ENCODE measurements around the gene SLC7A11.

The SLC7A11 gene

DNA sequence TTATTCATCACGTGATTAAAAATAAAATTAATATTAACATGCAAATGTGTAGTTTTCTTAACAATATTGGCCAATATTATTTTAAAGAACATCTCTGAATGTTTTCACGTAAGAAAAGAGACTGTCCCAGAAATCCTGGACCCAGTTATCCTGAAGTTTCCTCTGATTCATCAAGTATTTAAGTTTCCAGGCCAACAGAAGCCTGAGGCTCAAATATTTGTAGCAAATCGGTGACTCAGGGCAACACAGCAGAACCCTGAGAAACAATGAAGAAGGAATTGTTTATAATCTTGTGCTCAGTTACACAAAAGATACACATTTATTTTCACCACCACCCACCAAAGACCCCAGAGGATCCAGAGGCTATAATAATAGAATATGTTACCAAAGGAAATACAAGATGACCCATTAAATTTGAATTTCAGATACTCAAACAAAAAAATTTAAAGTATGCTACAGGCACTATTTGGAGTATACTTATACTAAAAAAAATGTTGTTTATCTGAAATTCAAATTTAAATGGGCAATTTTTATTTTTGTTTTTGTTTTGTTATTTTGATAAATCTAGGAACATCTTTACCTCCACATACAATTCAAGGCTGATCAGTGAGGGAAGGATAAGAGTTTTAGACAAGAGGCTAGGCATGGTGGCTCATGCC is 33.9 kb upstream of the SLC7A11 start:
- Histone ChIP-seq H2BK120ac (ENCODE audit: low read depth, low read length) (no peak overlapping the region), H2BK15ac (replicated peaks; ENCODE audit: low read depth) (no peak overlapping the region), H2AK5ac (ENCODE audit: low read length) (no peak overlapping the region), H3K4me2 (ENCODE audit: low read length) (no peak overlapping the region), H4K5ac (ENCODE audit: low read length) (no peak overlapping the region), H3K27me3 (ENCODE audit: insufficient read depth, low read length, poor library complexity) (no peaks in the 10 kb centered on the region), H3K23ac (ENCODE audit: low read length) (no peak overlapping the region), H3K36me3 (ENCODE audit: control insufficient read depth, insufficient read depth, low read length) (no peaks in the 10 kb centered on the region), H4K8ac (ENCODE audit: low read depth, low read length) (no peak overlapping the region), H3K27ac (ENCODE audit: low read depth, low read length) (no peak overlapping the region), H3K79me1 (ENCODE audit: low read length) (no peaks in the 10 kb centered on the region), H3K9ac (ENCODE audit: low read length) (no peak overlapping the region), H3K18ac (ENCODE audit: low read length) (no peak overlapping the region), H3K4me1 (ENCODE audit: control insufficient read depth, low read depth, low read length) (no peaks in the 10 kb centered on the region), H3K4ac (ENCODE audit: low read depth, low read length) (no peak overlapping the region), H2BK5ac (ENCODE audit: low read length) (no peak overlapping the region), H3K79me2 (ENCODE audit: control insufficient read depth, insufficient read depth, low read length) (no peaks in the 10 kb centered on the region), H3K4me3 (ENCODE audit: low read length) (no peak overlapping the region), H3K56ac (ENCODE audit: low read length) (no peak overlapping the region)
- DNase-seq = peak; percentile 67
- WGBS (ENCODE audit: extremely low coverage, insufficient coverage, low lambda C conversion rate) = no CpG with 5 or more reads among the region's 3 CpGs

DNA sequence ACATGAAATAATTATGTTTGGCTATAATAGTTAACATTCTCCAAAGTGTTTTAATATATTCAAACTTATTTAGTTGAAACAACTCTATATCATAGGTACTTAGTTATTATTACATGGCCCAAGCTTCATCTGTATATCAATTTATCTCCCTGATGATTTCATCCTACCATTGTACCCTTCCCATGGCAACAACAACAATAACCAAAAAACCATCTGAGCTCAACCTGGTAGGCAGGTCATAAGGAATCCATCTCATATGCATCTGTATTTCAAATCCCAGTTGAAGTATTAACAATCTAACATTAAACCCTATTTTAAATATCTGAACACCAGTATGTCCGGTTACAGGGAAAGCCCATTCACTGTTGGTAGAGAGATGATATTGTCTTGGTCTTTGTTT is 33.1 kb upstream of the SLC7A11 start:
- no peak overlapping the region for H3K4ac ChIP-seq (ENCODE audit: low read depth, low read length)
- H3K18ac ChIP-seq (ENCODE audit: low read length) = no peak overlapping the region
- H3K9ac ChIP-seq (ENCODE audit: low read length) = no peak overlapping the region
- H3K27ac ChIP-seq (ENCODE audit: low read depth, low read length) = no peak overlapping the region
- no peak overlapping the region for H3K4me2 ChIP-seq (ENCODE audit: low read length)
- H2BK120ac ChIP-seq (ENCODE audit: low read depth, low read length) = no peak overlapping the region
- no peaks in the 10 kb centered on the region for H3K4me1 ChIP-seq (ENCODE audit: control insufficient read depth, low read depth, low read length)
- no peaks in the 10 kb centered on the region for H3K27me3 ChIP-seq (ENCODE audit: insufficient read depth, low read length, poor library complexity)
- H3K79me2 ChIP-seq (ENCODE audit: control insufficient read depth, insufficient read depth, low read length) = no peaks in the 10 kb centered on the region
- H3K23ac ChIP-seq (ENCODE audit: low read length) = no peak overlapping the region
- H3K56ac ChIP-seq (ENCODE audit: low read length) = no peak overlapping the region
- DNase-seq = peak; percentile 5
- no peak overlapping the region for H2AK5ac ChIP-seq (ENCODE audit: low read length)
- no peak overlapping the region for H2BK5ac ChIP-seq (ENCODE audit: low read length)
- no peak overlapping the region for H2BK15ac ChIP-seq (replicated peaks; ENCODE audit: low read depth)
- H3K36me3 ChIP-seq (ENCODE audit: control insufficient read depth, insufficient read depth, low read length) = no peaks in the 10 kb centered on the region
- H4K5ac ChIP-seq (ENCODE audit: low read length) = no peak overlapping the region
- no peak overlapping the region for H3K4me3 ChIP-seq (ENCODE audit: low read length)
- no peaks in the 10 kb centered on the region for H3K79me1 ChIP-seq (ENCODE audit: low read length)
- H4K8ac ChIP-seq (ENCODE audit: low read depth, low read length) = no peak overlapping the region
- no CpG with 5 or more reads among the region's 1 CpG for WGBS (ENCODE audit: extremely low coverage, insufficient coverage, low lambda C conversion rate)

DNA sequence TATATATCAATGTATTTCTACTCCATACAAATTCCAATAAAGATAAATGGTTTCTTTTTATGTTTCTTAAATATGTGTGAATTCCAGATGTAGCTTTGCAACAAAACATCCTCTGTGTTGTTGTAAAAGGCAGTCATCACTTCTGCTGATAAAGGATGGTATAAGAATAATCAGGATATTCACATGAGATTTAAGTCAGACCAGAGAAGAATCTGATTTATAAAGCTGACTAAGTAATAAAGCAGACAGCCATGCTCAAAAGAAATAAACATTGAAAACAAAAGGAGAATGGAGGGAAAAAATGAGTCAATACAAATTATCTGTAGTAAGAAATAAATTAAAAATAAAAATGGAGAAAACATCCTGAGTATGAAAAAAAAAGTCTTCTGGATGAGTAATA is 27.0 kb upstream of the SLC7A11 start:
- no peaks in the 10 kb centered on the region for H3K79me1 ChIP-seq (ENCODE audit: low read length)
- H2BK15ac ChIP-seq (replicated peaks; ENCODE audit: low read depth) = no peak overlapping the region
- H3K4me3 ChIP-seq (ENCODE audit: low read length) = no peak overlapping the region
- no peak overlapping the region for H2BK120ac ChIP-seq (ENCODE audit: low read depth, low read length)
- H3K27ac ChIP-seq (ENCODE audit: low read depth, low read length) = no peak overlapping the region
- no peak overlapping the region for H2AK5ac ChIP-seq (ENCODE audit: low read length)
- H3K9ac ChIP-seq (ENCODE audit: low read length) = no peak overlapping the region
- no peak overlapping the region for H2BK5ac ChIP-seq (ENCODE audit: low read length)
- no peaks in the 10 kb centered on the region for H3K79me2 ChIP-seq (ENCODE audit: control insufficient read depth, insufficient read depth, low read length)
- H3K27me3 ChIP-seq (ENCODE audit: insufficient read depth, low read length, poor library complexity) = no peaks in the 10 kb centered on the region
- no peak for DNase-seq
- H3K36me3 ChIP-seq (ENCODE audit: control insufficient read depth, insufficient read depth, low read length) = no peaks in the 10 kb centered on the region
- H3K56ac ChIP-seq (ENCODE audit: low read length) = no peak overlapping the region
- no peaks in the 10 kb centered on the region for H3K4me1 ChIP-seq (ENCODE audit: control insufficient read depth, low read depth, low read length)
- H3K18ac ChIP-seq (ENCODE audit: low read length) = no peak overlapping the region
- no peak overlapping the region for H4K8ac ChIP-seq (ENCODE audit: low read depth, low read length)
- no peak overlapping the region for H3K23ac ChIP-seq (ENCODE audit: low read length)
- no peak overlapping the region for H3K4ac ChIP-seq (ENCODE audit: low read depth, low read length)
- no peak overlapping the region for H4K5ac ChIP-seq (ENCODE audit: low read length)
- H3K4me2 ChIP-seq (ENCODE audit: low read length) = no peak overlapping the region

DNA sequence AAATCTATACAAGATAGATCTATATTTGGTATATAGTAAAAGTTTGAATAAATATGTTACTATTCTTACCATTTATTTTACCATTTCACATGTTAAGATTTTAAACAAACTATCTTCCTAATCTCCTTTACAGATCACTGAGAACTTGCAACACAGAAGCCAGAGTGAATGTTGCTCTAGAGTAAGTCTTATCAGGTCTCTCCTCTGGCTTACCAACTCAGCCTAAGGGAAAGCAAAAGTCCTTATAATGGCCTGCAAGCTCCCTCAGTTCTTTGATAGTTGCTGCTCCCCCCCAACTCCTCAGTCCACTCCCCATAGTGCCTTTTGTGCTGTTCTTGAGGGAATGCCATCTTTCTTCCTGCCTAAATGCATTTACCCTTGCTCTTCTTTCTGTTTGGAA is 25.7 kb upstream of the SLC7A11 start:
- no peak overlapping the region for H3K18ac ChIP-seq (ENCODE audit: low read length)
- no peak overlapping the region for H3K27ac ChIP-seq (ENCODE audit: low read depth, low read length)
- H2BK5ac ChIP-seq (ENCODE audit: low read length) = no peak overlapping the region
- H3K79me2 ChIP-seq (ENCODE audit: control insufficient read depth, insufficient read depth, low read length) = no peaks in the 10 kb centered on the region
- no peak overlapping the region for H3K9ac ChIP-seq (ENCODE audit: low read length)
- H3K4me1 ChIP-seq (ENCODE audit: control insufficient read depth, low read depth, low read length) = no peaks in the 10 kb centered on the region
- H3K4ac ChIP-seq (ENCODE audit: low read depth, low read length) = no peak overlapping the region
- no peak overlapping the region for H4K8ac ChIP-seq (ENCODE audit: low read depth, low read length)
- H3K4me3 ChIP-seq (ENCODE audit: low read length) = no peak overlapping the region
- H3K36me3 ChIP-seq (ENCODE audit: control insufficient read depth, insufficient read depth, low read length) = no peaks in the 10 kb centered on the region
- H2BK120ac ChIP-seq (ENCODE audit: low read depth, low read length) = no peak overlapping the region
- H3K23ac ChIP-seq (ENCODE audit: low read length) = no peak overlapping the region
- no peaks in the 10 kb centered on the region for H3K27me3 ChIP-seq (ENCODE audit: insufficient read depth, low read length, poor library complexity)
- no peaks in the 10 kb centered on the region for H3K79me1 ChIP-seq (ENCODE audit: low read length)
- no peak overlapping the region for H2AK5ac ChIP-seq (ENCODE audit: low read length)
- no peak overlapping the region for H4K5ac ChIP-seq (ENCODE audit: low read length)
- H2BK15ac ChIP-seq (replicated peaks; ENCODE audit: low read depth) = no peak overlapping the region
- H3K4me2 ChIP-seq (ENCODE audit: low read length) = no peak overlapping the region
- DNase-seq = peak; percentile 18
- H3K56ac ChIP-seq (ENCODE audit: low read length) = no peak overlapping the region

DNA sequence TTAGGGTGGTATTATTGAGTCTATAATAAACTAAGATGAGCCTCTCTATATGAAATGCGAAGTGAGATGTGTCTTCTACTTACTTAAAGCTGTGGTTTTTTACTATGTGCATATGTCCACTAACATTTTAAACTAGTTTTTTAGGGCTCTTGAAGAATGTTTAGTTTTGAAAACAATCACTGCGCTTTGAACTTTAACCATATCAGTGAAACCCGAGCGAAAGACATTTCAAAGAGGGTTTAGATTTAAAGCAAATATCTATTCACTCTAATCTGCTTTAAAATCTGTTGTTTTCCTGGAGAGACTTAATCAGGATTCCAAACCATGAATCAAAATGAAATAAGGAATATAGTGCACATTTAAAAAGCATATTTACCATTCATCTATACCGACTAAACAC is 24.8 kb upstream of the SLC7A11 start:
- no peaks in the 10 kb centered on the region for H3K79me1 ChIP-seq (ENCODE audit: low read length)
- H4K5ac ChIP-seq (ENCODE audit: low read length) = no peak overlapping the region
- DNase-seq = no peak
- no peaks in the 10 kb centered on the region for H3K79me2 ChIP-seq (ENCODE audit: control insufficient read depth, insufficient read depth, low read length)
- H3K27me3 ChIP-seq (ENCODE audit: insufficient read depth, low read length, poor library complexity) = no peaks in the 10 kb centered on the region
- H2BK15ac ChIP-seq (replicated peaks; ENCODE audit: low read depth) = no peak overlapping the region
- H3K4me1 ChIP-seq (ENCODE audit: control insufficient read depth, low read depth, low read length) = no peaks in the 10 kb centered on the region
- H3K23ac ChIP-seq (ENCODE audit: low read length) = no peak overlapping the region
- no peak overlapping the region for H4K8ac ChIP-seq (ENCODE audit: low read depth, low read length)
- H3K36me3 ChIP-seq (ENCODE audit: control insufficient read depth, insufficient read depth, low read length) = no peaks in the 10 kb centered on the region
- H3K4me2 ChIP-seq (ENCODE audit: low read length) = no peak overlapping the region
- H3K18ac ChIP-seq (ENCODE audit: low read length) = no peak overlapping the region
- H2BK5ac ChIP-seq (ENCODE audit: low read length) = no peak overlapping the region
- H3K4me3 ChIP-seq (ENCODE audit: low read length) = no peak overlapping the region
- no CpG with 5 or more reads among the region's 5 CpGs for WGBS (ENCODE audit: extremely low coverage, insufficient coverage, low lambda C conversion rate)
- H3K4ac ChIP-seq (ENCODE audit: low read depth, low read length) = no peak overlapping the region
- H2AK5ac ChIP-seq (ENCODE audit: low read length) = no peak overlapping the region
- no peak overlapping the region for H3K9ac ChIP-seq (ENCODE audit: low read length)
- H2BK120ac ChIP-seq (ENCODE audit: low read depth, low read length) = no peak overlapping the region
- no peak overlapping the region for H3K27ac ChIP-seq (ENCODE audit: low read depth, low read length)
- no peak overlapping the region for H3K56ac ChIP-seq (ENCODE audit: low read length)

DNA sequence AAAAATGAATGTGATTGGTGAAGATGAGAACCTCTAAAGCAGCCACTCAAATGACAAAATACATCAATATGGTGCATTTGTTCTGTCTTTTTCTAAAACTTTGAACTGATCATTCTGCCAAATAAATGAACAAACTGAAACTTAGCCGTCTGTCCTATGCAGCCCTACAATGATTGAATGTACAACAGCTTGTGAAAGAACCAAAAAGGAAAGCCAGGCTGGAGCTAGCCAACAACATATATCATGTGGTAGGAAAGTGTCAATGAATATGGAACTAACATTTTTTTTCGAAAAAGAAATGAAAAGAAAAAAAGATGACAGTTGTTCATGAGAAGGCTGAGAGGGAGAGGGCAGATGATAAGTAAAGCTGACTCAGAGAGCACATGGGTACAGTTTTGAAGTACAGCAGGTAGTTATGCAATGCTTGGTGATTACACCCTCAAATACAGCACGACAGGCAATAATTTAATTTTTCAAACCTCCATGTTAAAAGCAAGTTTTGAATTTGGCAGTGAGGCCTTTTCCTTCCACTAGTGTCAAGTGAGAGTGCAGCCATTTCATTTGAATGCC is 21.2 kb upstream of the SLC7A11 start:
- Histone ChIP-seq H2AK5ac (ENCODE audit: low read length) (no peak overlapping the region), H3K4me3 (ENCODE audit: low read length) (no peak overlapping the region), H3K4me1 (ENCODE audit: control insufficient read depth, low read depth, low read length) (no peaks in the 10 kb centered on the region), H3K79me2 (ENCODE audit: control insufficient read depth, insufficient read depth, low read length) (no peaks in the 10 kb centered on the region), H3K27ac (ENCODE audit: low read depth, low read length) (no peak overlapping the region), H2BK120ac (ENCODE audit: low read depth, low read length) (no peak overlapping the region), H3K9ac (ENCODE audit: low read length) (no peak overlapping the region), H4K5ac (ENCODE audit: low read length) (no peak overlapping the region), H3K56ac (ENCODE audit: low read length) (no peak overlapping the region), H2BK5ac (ENCODE audit: low read length) (no peak overlapping the region), H3K4ac (ENCODE audit: low read depth, low read length) (no peak overlapping the region), H3K36me3 (ENCODE audit: control insufficient read depth, insufficient read depth, low read length) (no peaks in the 10 kb centered on the region), H3K4me2 (ENCODE audit: low read length) (no peak overlapping the region), H3K79me1 (ENCODE audit: low read length) (no peaks in the 10 kb centered on the region), H3K27me3 (ENCODE audit: insufficient read depth, low read length, poor library complexity) (no peaks in the 10 kb centered on the region), H4K8ac (ENCODE audit: low read depth, low read length) (no peak overlapping the region), H3K23ac (ENCODE audit: low read length) (no peak overlapping the region), H2BK15ac (replicated peaks; ENCODE audit: low read depth) (no peak overlapping the region), H3K18ac (ENCODE audit: low read length) (no peak overlapping the region)
- WGBS (ENCODE audit: extremely low coverage, insufficient coverage, low lambda C conversion rate) = no CpG with 5 or more reads among the region's 3 CpGs
- no peak for DNase-seq

Measured in mesendoderm (in vitro differentiated cells).